ENCODE measurements around the gene NBPF1. TPM values are rescaled to one million over a fixed set of nuclear protein-coding genes. Genes with fewer than 3 reads are reported as not detected.
A peak's percentile ranks its signal among the peaks of the same experiment; 100 is the strongest.

The NBPF1 gene
- total and polyA plus RNA-seq, 9 of the 15 experiments (the other 6 are each of a cell fraction or from before 2014, with no cell fraction given): 5.2 to 42.6 (median 24.1) TPM

GRCh38 chr1:16614361-16615252 is 1.2 kb upstream of the NBPF1 start (continued):
- peak; percentile 74; the same call in 1 of the 2 replicates for TF ChIP-seq HOMEZ (CRISPR knock-in tag; IDR thresholded peaks at IDR 0.05)
- TF ChIP-seq POLR2H (tag; IDR thresholded peaks at IDR 0.05; ENCODE audit: low read depth): no peak
- TF ChIP-seq SFPQ (IDR thresholded peaks at IDR 0.05; ENCODE audit: low read depth, low read length): no peak
- TF ChIP-seq PRMT5 (CRISPR knock-in tag; IDR thresholded peaks at IDR 0.05): no peak
- TF ChIP-seq RBM39 (optimal IDR thresholded peaks at IDR 0.05; ENCODE audit: low read depth, low read length): peak; percentile 83
- no peak for TF ChIP-seq ARHGAP35 (IDR thresholded peaks at IDR 0.05; ENCODE audit: partially characterized antibody)
- peak in 1 of 2 experiments; percentile 66; a peak in 2 of 4 replicates for TF ChIP-seq MAZ (CRISPR knock-in tag; conservative IDR thresholded peaks at IDR 0.05 in 1 of 2, IDR thresholded peaks at IDR 0.05 in 1 of 2)
- peak; percentile 21; the same call in 1 of the 2 replicates for TF ChIP-seq USF1 (CRISPR knock-in tag; IDR thresholded peaks at IDR 0.05)
- TF ChIP-seq KLF6 (CRISPR knock-in tag; IDR thresholded peaks at IDR 0.05; ENCODE audit: borderline replicate concordance): 0 out of 2 replicates have a peak, but pooled peaks have one; percentile 62
- no peak for TF ChIP-seq STAT5A (IDR thresholded peaks at IDR 0.05; ENCODE audit: borderline replicate concordance, low read length)
- TF ChIP-seq TBL1XR1 (IDR thresholded peaks at IDR 0.05; ENCODE audit: low read length in 2 of 2): peak in 1 of 2 experiments; percentile 15; a peak in 2 of 4 replicates
- no peak for TF ChIP-seq ZBTB33 (CRISPR knock-in tag; IDR thresholded peaks at IDR 0.05)
- no peak for TF ChIP-seq PURB (CRISPR knock-in tag; IDR thresholded peaks at IDR 0.05; ENCODE audit: low read depth)
- 0 out of 2 replicates have a peak, but pooled peaks have one; percentile 43 for TF ChIP-seq SMAD3 (CRISPR knock-in tag; conservative IDR thresholded peaks at IDR 0.05)
